Stimulated activated CD4-positive, alpha-beta T cell treated with anti-CD3 and anti-CD28 coated beads, Interleukin-1b, Interleukin-23, amount 100 ng/mL, for 1 hour (primary cell): ENCODE data around the gene MYL2.
"Not testable (repeated sequence)": the region's sequence is repeated elsewhere in the genome, so short reads cannot be mapped to it uniquely, and the experiment has no call there.

Source experiments
- DNase-seq, 2 donors: peaks; one replicate each; pipeline ENCODE4 v3.0.0-alpha.2; 2020; ENCODE audit warnings: low read depth in 2 of 2

Gene MYL2, protein sequence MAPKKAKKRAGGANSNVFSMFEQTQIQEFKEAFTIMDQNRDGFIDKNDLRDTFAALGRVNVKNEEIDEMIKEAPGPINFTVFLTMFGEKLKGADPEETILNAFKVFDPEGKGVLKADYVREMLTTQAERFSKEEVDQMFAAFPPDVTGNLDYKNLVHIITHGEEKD

GRCh38 chr12:110920324-110920910 lies at the start of gene MYL2:
MYL2 (minus strand) TSS chr12:110920579; CDS start chr12:110920529, 50 bp downstream.
- no peak for DNase-seq

DNA sequence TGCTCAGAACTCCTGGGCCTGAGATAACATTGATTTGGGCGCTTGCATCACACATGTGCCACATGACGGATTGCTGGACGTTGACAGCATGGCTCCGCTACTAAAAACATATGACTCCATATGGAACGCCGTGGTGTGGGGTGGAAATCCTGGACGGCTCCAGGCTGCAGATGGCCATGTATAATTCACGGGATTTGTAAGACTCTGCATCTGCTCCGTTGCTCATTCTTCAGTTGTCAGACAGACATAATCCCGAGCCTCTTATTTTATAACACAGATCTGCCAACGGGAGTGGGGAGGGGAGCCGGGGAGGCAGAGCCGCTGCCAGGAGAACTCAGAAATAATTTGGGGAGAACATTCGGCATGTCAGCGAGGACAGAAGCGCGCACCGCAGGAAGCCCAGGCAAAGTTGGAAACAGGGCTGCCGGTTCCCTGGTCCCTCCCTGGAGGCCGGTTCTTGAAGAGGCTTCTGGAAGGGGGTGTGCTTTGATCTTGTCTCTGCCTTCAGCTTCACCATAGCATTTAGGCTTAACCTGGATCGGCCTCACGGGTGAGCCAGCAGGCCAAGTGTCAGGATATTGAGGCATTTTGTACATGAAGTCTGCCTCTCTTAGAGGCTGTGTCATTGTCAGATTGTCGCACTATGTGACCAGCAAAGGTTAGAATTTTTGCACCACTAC lies 45.8 kb upstream of the MYL2 start:
- no peak for DNase-seq

DNA sequence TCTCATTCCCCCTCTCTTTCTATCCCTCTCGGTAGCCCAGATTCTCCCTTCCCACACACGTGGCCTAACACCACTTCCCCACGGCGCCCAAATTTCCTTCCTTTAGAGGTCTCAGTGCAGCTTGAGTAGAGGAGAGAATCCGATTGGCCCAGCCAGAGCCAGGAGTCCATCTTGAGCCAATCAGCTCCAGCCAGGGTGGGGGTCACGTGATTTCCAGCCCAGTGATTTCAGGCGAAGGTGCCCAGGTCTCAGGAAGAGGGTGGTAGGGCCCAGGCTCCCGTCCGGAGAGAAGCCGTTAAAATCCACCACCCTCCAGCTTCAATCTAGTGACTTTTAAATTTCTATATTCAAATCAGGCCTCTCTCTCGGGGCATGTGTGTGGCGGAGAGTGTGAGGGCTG lies 45.2 kb upstream of the MYL2 start:
- DNase-seq, result no peak

GRCh38 chr12:110960795-110961194 lies 40.4 kb upstream of the MYL2 start:
- DNase-seq, result no peak

GRCh38 chr12:110957652-110958051 lies 37.3 kb upstream of the MYL2 start:
- DNase-seq, result no peak

GRCh38 chr12:110957159-110957558 lies 36.8 kb upstream of the MYL2 start:
- no peak for DNase-seq

DNA sequence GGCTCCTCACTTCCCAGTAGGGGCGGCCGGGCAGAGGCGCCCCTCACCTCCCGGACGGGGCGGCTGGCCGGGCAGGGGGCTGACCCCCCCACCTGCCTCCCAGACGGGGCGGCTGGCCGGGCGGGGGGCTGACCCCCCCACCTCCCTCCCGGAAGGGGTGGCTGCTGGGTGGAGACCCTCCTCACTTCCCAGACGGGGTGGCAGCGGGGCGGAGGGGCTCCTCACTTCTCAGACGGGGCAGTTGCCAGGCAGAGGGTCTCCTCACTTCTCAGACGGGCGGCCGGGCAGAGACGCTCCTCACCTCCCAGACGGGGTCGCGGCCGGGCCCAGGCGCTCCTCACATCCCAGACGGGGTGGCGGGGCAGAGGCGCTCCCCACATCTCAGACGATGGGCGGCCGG lies 30.5 kb upstream of the MYL2 start:
- not testable (repeated sequence) for DNase-seq

DNA sequence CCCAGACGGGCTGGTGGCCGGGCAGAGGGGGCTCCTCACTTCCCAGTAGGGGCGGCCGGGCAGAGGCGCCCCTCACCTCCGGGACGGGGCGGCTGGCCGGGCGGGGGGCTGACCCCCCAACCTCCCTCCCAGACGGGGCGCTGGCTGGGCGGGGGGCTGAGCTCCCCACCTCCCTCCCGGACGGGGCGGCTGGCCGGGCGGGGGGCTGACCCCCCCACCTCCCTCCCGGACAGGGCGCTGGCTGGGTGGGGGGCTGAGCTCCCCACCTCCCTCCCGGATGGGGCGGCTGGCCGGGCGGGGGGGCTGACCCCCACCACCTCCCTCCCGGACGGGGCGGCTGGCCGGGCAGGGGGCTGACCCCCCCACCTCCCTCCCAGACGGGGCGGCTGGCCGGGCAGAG lies 30.1 kb upstream of the MYL2 start:
- DNase-seq, result not testable (repeated sequence)

GRCh38 chr12:110948041-110948440 lies 27.7 kb upstream of the MYL2 start:
- DNase-seq, result no peak

DNA sequence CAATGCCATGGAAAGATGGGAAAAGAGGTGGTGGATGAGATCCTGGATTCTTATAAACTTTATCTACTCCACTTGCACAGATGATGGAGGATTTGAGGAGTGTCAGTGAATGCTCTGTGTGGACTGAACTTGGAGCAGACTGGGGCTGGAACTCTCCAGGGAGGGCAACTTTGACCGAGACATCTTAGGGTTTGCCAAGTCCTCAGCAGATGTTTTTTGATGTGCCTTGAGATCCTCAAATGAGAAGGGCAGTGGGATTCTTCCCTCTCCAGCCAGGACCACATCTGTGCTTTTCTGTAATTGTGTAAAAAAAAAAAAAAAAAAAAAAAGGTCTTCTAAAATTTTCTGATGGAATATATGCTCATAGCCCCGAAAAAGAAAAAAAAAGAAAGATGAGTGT lies 23.0 kb upstream of the MYL2 start:
- no peak for DNase-seq

- DNase-seq, result no peak
Measured at GRCh38 chr12:110941391-110941790, 21.0 kb upstream of the MYL2 start.

DNA sequence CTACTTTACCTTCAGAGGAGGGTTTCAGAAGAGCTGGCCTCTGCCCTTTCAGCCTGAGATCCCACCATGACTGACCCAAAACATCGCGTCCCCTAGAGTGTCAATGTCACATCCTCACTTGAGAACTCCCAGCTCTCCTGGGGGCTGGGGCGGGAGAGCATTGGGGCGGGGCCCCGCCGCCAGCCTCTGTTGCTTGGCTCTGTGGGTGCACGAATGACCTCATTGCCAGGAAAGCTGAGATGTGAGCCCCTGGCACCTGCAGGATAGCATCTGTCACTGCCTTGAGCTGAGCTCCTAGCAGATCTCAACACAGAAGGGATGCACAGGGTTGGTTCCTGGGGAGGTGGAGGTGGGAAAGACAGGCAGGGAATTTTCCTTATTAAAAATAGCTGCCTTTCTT lies 20.6 kb upstream of the MYL2 start:
- DNase-seq, result no peak

DNA sequence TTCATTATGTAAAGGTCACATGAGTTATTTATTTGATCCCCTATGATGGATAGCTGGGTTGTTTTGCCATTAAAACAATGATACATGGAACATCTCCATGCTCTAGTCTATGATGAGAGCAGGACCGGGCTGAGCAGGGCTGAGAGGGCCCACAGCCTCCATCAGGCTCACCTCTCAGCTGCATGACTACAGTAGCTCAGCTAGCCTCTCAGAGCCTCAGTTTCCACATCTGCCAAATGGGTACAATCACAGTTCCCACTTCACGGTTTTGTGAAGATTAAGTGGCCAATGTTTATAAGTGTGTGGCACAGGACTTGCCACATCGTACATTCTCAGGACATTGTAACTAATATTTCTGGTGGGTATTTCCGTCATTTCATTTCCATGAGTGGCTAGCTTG lies 19.9 kb upstream of the MYL2 start:
- no peak for DNase-seq

- DNase-seq, result peak; percentile 10 to 49
Measured at GRCh38 chr12:110937104-110937641, 16.8 kb upstream of the MYL2 start.

DNA sequence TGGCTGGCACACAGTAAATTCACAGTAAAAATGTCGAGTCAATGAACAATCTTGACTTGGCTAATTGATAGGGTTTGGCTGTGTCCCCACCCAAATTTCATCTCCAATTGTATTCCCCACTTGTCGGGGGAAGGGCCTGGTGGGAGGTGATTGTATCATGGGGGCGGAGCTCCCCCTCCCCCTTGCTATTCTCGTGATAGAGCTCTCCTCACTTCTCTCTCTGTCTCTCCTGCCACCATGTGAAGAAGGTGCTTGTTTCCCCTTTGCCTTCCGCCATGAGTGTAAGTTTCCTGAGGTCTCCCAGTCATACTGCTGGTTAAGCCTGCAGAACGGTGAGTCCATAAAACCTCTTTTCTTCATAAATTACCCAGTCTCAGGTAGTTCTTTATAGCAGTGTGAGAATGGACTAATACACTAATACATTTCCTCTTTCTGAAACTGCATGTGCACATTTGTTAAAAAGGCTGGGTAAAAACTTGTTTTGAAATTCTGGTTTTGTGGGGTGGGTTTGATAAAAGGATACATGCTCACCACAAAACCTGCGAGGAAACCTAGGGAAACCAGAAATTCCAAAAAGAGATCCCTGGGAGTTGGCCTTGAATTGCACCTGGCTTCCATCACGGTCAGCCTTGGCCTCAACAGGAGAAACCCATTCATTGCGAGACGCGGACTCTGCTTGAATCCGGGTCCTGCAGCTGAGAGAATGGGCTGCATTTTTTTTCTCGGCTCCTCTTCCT lies 16.2 kb upstream of the MYL2 start:
- no peak for DNase-seq

DNA sequence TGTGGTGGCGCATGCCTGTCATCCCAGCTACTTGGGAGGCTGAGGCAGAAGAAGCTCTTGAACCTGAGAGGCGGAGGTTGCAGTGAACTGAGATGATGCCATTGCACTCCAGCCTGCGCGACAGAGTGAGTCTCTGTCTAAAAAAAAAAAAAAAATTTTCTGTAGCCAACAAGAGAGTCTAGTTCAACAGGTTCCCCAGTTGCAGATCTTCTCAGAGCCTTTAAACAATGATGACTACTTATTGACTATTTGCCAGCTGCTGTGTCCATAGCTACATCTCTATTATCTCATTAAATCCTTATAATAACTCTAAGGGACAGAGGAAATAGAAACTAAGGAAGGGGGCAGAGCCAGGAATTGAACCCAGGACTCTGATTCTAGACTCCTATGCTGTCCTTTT lies 15.2 kb upstream of the MYL2 start:
- no peak for DNase-seq

GRCh38 chr12:110934093-110934852 lies 13.9 kb upstream of the MYL2 start:
- DNase-seq, result no peak

DNA sequence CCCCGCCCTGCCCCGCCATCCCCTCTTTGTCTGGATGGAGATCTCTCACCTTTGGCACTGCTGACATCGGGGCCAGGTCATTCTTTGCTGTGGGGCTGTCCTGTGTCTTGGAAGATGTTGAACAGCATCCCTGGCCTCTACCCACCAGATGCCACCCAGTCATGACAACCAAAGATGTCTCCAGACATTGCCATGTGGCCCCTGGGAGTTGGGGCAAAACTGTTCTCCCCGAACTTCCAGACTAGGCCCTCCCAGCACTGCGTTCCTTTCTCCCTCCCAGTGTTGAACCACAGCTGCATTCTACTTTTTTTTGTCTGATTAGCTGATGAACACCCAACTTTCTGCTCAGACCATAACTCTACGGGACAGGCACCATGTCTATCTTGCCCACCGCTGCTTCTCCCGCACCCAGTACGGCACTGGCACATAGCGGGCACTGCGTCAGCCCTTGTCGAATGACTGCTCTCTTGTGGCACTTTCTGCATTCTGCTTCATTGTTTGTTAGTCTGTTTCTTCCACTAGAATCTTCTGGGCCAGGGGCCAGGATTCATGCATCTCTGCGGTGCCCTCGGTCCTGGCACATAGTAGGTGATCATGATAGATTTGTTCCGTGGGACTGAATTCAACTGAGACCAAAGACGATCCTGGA lies 13.1 kb upstream of the MYL2 start:
- DNase-seq, result no peak

DNA sequence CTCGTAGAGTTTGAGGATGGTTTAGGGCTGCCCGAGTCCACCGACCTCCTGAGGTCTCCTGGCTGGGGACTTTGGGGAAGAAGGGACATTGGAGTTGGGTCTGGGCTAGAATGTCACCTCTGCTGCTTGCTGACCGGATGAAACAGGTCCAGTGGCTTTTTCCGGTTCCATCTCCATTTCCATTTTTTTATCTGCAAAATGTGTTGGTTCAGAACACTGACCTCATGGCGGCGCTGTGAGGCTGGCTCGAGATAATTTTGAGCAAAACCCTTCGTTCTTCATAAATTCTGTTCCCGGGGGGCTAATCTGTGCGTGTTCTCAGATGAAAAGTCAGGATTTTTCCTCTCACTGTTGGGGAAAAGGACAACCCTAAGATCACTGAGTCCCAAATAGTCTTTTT lies 11.7 kb upstream of the MYL2 start:
- no peak for DNase-seq

DNA sequence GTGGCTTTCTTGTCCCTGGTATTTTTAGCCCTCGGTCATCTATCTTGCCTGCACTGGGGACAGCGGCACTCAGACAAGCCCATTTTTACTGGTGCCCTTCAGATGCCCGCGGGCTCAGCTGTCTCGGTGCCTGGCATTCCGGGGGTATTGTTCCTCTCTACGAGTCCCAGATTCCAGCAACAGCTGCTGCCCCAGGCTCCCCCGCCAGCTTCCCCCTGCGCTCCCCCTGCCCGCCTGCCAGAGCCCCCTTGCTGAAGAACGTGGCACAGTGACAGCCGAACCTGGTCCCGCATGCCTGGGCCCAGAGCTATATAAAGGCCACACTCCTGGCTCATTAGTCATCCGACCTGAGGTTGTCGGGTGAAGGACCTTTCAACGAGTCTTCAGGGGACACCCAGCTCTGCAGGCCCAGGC lies 10.9 kb upstream of the MYL2 start:
- no peak for DNase-seq
